NT2/D1 (cell line): ENCODE measurements around the gene GPR37L1.
"Not testable (repeated sequence)": the region's sequence is repeated elsewhere in the genome, so short reads cannot be mapped to it uniquely, and the experiment has no call there.

Experiments used
- DNase-seq: peaks from one replicate; pipeline ENCODE4 v3.0.0-alpha.2; 2011; ENCODE audit warnings: low read depth, low spot score
- H3K27me3 ChIP-seq: 2 replicates; pipeline ENCODE4 v1.6.0; 2011; ENCODE audit warnings: mild to moderate bottlenecking; ENCODE audit not compliant: insufficient read length, insufficient read depth
- H3K36me3 ChIP-seq: 2 replicates; pipeline ENCODE4 v1.6.1; 2011; ENCODE audit warnings: mild to moderate bottlenecking, low read length, mixed read lengths; ENCODE audit not compliant: insufficient read depth, insufficient read length
- H3K4me1 ChIP-seq: 2 replicates; pipeline ENCODE4 v1.5.1; 2011; ENCODE audit not compliant: insufficient read depth, insufficient read length
- H3K4me3 ChIP-seq: 2 replicates; pipeline ENCODE4 v1.5.1; 2011; ENCODE audit warnings: low read depth; ENCODE audit not compliant: insufficient read length
- H3K9ac ChIP-seq: 2 replicates; pipeline ENCODE4 v1.6.0; 2011; ENCODE audit warnings: low read depth; ENCODE audit not compliant: insufficient read length
- H3K9me3 ChIP-seq: 2 replicates; pipeline ENCODE4 v1.5.1; 2011; ENCODE audit warnings: mild to moderate bottlenecking, low read length; ENCODE audit not compliant: insufficient read depth
- SUZ12 ChIP-seq: IDR thresholded peaks from 2 replicates; pipeline ENCODE4 v1.6.1; 2011; ENCODE audit not compliant: insufficient read length, insufficient read depth; ENCODE audit errors: extremely low read depth
- YY1 ChIP-seq: IDR thresholded peaks from 2 replicates; pipeline ENCODE4 v1.6.1; 2011; ENCODE audit not compliant: insufficient read length, insufficient read depth
- ZNF274 ChIP-seq: IDR thresholded peaks from 2 replicates; pipeline ENCODE4 v1.6.1; 2011; ENCODE audit warnings: mild to moderate bottlenecking, low read depth, low read length

Gene GPR37L1

DNA sequence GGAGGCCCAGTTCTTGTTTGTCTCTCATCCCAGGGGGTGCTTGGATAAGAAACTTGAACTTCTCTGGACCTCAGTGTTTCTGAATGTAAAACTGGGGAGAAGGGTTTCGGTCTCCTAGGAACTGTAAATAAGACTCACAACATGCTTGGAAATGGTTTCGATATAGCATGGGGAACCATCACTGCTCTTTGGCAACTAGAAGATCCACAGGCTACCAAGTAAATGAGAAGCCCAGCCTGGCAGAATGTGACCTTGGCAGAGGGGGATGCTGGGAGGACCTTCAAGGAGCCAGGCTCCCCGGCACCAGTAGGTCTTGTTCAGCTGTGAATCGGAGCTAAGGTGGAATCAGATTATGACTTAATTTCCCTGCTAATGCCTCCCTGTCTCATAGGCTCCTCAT, 18.1 kb downstream of the GPR37L1 start:
- DNase-seq, result no peak
- no peak for TF ChIP-seq YY1
- no peak for TF ChIP-seq SUZ12
- TF ChIP-seq ZNF274, result no peak
- Histone ChIP-seq H3K36me3 (peaks cover 39% of the 10 kb centered on the region), H3K9ac (no peak overlapping the region), H3K4me1 (peaks cover 9% of the 10 kb centered on the region), H3K4me3 (no peak overlapping the region), H3K27me3 (peaks cover 12% of the 10 kb centered on the region), H3K9me3 (no peaks in the 10 kb centered on the region)

DNA sequence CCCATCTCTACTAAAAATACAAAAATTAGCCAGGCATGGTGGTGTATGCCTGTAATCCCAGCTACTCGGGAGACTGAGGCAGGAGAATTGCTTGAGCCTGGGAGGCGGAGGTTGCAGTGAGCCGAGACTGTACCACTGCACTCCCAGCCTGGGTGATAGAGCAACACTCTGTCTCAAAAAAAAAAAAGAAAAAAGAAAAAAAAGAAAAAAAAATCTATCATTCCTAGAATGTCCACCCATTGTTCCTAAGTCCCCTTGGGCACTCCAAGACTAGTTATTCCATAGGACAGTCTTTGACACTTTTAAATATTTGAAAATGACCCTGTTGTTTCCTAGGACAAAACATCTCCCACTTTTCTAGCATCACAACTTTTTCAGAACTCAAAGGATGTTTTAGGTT, 18.8 kb downstream of the GPR37L1 start:
- not testable (repeated sequence) for H3K4me3 ChIP-seq, H3K4me1 ChIP-seq, H3K9ac ChIP-seq, DNase-seq, H3K9me3 ChIP-seq
- Histone ChIP-seq H3K27me3 (peaks cover 17% of the 10 kb centered on the region), H3K36me3 (peaks cover 36% of the 10 kb centered on the region)

DNA sequence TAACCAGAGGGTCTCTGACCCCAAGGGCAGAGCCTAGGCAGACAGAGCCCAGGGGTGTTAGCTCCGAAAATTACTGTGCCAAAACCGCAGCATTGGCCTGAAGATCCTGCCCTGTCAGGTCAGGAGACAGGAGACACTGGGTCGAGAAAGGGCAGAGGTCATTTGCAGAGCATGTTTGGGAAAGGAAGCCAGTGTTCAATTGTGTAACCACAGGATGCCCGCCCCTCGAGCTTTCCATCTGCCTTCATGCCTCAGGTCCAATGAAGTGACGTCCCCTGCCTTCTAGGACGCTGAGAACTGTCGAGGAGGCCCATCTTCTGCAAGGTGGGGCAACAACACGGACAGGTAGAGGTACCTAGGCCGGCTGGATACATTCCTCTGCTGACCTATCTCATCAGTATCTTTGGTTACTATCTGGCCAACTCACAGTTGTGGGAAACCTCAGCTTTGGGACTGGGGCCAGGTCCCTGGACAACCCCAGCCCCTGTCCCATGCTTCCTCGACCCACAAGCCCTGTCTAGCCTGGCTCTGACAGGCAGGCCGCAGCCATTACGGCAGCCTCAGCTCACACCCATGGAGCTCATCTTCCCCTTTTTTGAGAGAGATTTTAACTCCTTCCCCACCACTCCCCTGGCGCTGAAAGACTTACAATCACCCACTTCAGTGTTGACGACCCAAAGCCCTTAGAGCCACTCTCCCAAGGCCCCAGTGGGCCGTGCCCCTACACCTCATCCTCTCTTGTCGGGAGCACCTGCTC, 20.5 kb downstream of the GPR37L1 start:
- H3K27me3 ChIP-seq, result peaks cover 17% of the 10 kb centered on the region
- peak overlapping the region; percentile 88 for H3K9ac ChIP-seq
- peak overlapping the region; percentile 85 for H3K4me3 ChIP-seq
- H3K9me3 ChIP-seq, result no peaks in the 10 kb centered on the region
- TF ChIP-seq ZNF274, result no peak
- TF ChIP-seq YY1, result no peak
- no peak for TF ChIP-seq SUZ12
- DNase-seq, result no peak
- peaks cover 5% of the 10 kb centered on the region for H3K4me1 ChIP-seq
- H3K36me3 ChIP-seq, result peaks cover 26% of the 10 kb centered on the region

DNA sequence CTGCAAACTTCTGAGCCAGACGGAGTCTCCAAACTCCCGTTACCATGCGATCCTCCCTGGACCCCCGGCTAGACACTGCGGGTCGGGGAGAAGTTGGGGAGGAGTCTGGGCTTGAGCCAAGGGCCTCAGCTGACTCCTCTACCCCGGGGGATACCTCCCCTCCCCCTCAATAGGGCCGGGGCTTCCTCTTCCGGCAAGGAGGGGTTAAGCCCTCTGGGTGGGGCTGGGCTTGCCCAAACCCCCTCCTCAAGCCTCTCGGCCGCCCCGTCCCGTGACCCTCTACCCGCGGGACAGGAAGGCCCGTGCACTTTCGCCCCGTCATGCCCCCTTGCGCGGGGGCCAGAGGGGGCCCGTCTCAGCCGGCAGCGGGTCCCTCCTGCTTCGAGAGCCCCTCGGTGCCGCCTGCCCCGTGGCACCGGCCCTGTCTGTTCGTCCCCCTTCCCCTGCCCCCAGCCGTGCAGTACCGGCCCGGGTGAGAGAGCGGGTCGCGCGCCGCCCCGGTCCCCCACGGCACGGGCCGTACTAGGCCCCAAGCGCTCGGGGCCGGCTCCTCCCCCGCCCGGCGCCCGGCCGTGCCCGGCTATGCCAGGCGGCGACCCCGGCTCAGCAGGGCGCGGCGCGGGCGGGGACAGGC, 21.2 kb downstream of the GPR37L1 start:
- Histone ChIP-seq H3K9me3 (no peaks in the 10 kb centered on the region), H3K36me3 (peaks cover 22% of the 10 kb centered on the region), H3K27me3 (peaks cover 17% of the 10 kb centered on the region), H3K4me3 (peak overlapping the region; percentile 85), H3K4me1 (peaks cover 6% of the 10 kb centered on the region), H3K9ac (peak overlapping the region; percentile 88)
- TF ChIP-seq ZNF274 (no peak), YY1 (no peak), SUZ12 (no peak)
- DNase-seq, result no peak

DNA sequence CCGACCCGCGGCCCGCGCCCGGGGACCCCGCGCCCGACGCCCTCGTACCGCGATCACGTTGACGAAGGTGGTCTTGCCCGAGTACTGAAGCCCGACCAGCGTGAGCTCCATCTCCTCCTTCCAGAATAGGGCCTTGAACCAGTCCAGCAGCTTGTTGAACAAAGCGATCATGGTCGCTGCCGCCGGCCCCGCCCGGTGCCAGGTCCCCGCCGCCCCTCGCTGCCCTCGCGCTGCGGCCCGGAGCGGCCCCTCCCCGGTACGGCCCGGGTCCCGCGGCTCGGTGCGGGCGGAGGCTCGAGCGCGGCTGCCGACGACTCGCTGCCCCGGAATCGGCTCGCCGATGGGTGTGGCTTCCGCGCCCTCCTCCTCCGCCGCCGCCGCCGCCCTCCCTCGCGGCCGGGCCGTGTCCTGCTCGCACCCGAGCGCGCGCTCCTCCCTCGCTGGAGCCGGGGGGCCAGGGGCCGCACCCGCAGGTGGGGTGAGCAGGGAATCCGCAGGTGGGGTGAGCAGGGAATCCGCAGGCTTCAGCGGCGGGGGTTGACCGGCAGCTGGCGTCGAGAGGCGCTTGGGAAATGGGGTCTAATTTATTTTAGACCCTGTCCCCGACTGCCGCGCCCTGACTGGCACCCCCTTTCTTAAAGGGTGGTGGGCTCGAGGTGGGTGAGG, 21.8 kb downstream of the GPR37L1 start, which contains the start of gene ARL8A:
ARL8A (minus strand) TSS at position 336 of the 666 bp plus-strand sequence; CDS start at position 171, 165 bp downstream.
- peaks cover 6% of the 10 kb centered on the region for H3K4me1 ChIP-seq
- H3K27me3 ChIP-seq, result peaks cover 17% of the 10 kb centered on the region
- peak within 1 kb of the TSS; percentile 85 for H3K4me3 ChIP-seq
- no peaks in the 10 kb centered on the region for H3K9me3 ChIP-seq
- peaks cover 22% of the 10 kb centered on the region for H3K36me3 ChIP-seq
- TF ChIP-seq YY1, result no peak
- TF ChIP-seq ZNF274, result no peak
- no peak for TF ChIP-seq SUZ12
- no peak for DNase-seq
- H3K9ac ChIP-seq, result peak within 1 kb of the TSS; percentile 88

DNA sequence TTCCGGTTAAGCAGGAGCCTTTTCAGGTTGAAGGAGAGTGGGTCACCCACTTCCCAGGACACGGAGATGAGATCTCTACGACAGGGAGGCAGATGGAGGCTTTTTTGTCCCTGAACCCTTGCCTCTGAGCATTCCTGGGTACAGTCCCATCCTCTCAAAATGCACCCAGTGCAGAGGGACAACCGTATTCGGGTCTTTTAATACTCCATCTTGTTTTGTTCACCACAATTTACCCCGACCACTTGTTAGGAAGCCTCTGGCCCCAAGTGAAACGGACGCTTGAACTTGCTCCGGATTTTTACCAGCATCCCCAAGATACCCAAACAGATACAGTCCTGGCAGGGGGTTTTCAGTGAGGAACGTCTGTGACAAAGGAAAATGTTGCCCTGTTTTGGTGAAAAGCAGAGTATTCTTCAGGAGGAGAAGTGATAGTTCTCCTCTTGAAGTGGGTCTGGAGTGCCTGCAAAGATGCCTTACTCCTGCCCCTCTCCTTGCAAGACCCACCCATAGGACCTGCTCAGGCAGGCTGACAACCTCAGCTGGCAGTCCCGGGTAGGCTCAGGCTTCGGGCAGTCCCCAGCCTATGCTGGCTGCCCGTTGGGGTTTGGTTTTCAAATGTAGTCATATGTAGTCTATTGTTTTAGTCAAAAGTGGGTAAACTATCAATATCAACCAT, 22.5 kb downstream of the GPR37L1 start:
- Histone ChIP-seq H3K4me3 (peak overlapping the region; percentile 85), H3K4me1 (peaks cover 6% of the 10 kb centered on the region), H3K9ac (peak overlapping the region; percentile 88), H3K9me3 (no peaks in the 10 kb centered on the region), H3K36me3 (peaks cover 22% of the 10 kb centered on the region), H3K27me3 (peaks cover 17% of the 10 kb centered on the region)
- TF ChIP-seq SUZ12 (no peak), YY1 (no peak), ZNF274 (no peak)
- no peak for DNase-seq

DNA sequence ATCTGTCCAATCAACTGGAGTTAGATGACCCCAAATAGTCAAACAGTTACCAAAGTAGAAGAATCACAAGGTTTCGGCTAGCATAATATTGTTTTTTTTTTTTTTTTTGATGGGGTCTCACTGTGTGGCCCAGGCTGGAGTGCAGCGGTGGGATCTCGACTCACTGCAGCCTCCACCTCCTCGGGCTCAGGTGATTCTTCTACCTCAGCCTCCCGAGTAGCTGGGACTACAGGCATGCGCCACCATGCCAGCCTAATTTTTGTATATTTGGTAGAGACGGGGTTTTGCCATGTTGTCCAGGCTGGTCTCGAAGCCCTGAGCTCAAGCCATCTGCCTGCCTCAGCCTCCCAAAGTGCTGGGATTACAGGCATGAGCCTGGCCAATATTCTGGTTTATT, 23.0 kb downstream of the GPR37L1 start:
- not testable (repeated sequence) for H3K4me3 ChIP-seq, DNase-seq, H3K9me3 ChIP-seq, H3K4me1 ChIP-seq, H3K9ac ChIP-seq
- peaks cover 17% of the 10 kb centered on the region for H3K27me3 ChIP-seq
- peaks cover 17% of the 10 kb centered on the region for H3K36me3 ChIP-seq
